NOMO-1 treated with dmso at 0.1 percent for 144 hours (cell line): ENCODE results near the gene ZNF423.
"Not testable (repeated sequence)": the region's sequence is repeated elsewhere in the genome, so short reads cannot be mapped to it uniquely, and the experiment has no call there.

Experiments used
- DNase-seq: peaks from one replicate; lab custom pipeline; 2025; ENCODE audit not compliant: unreplicated experiment; lab: John Stamatoyannopoulos, UW

Gene ZNF423

DNA sequence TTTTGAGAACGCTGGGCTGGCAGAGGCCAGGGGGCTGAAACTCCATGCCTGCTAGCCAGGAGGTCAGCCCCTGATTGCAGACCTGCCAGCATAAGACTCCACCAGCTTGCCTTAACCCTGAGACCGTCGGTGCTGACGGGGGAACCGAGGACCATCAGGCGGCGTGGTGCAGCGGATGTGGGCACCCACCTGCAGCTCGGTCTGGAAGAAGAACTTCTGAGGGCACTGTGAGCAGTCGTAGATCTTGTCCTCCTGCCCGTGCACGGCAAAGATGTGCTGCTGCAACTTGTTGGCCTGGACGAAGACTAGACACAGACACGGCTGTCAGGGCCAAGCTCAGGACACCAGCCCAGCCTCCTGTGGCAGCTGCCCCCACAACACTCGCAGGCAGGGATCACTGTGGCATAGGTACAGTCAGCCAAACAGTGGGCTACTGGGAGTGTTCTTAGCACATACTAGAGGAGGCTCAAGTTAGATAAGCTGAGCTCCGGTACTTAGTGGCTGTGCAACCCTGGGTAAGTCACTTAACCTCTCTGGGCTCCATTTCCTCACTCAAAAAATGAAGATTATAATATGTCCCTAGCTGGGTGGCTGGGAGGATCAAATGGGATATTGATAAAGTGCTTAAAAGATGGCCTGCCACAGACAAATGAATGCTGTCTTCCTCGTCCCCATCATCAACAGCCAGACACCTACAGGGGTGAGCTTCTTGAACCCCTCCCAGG lies 332.3 kb downstream of the ZNF423 start:
- DNase-seq = no peak

DNA sequence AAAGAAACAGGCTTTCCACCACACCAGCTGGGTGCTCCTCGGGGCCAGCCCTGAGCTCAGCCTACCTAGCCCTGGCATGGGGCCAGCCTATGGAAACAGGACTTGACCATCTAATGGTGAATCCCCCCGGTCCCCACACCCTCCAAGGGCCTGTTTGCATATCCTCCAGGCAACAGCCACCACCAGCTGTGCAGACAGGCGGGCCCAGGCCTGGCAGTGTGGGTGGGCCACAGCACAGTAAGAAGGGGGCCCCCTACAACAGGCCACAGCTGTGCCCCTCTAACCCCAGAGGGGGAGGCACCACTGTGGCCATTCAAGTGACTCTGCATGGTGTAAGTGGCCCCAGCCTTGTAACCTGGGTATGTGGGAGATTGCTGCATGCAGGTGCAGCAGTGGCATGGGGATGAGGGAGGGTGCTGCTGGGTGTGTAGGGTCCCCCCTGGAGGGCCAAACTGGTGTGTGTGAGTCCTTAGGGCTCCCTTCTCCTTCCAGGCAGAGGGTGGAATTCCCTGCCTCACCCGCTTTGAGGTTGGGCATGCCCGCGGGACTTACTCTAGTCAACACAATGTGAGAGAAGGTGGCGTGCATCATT lies 334.1 kb downstream of the ZNF423 start:
- DNase-seq = no peak

DNA sequence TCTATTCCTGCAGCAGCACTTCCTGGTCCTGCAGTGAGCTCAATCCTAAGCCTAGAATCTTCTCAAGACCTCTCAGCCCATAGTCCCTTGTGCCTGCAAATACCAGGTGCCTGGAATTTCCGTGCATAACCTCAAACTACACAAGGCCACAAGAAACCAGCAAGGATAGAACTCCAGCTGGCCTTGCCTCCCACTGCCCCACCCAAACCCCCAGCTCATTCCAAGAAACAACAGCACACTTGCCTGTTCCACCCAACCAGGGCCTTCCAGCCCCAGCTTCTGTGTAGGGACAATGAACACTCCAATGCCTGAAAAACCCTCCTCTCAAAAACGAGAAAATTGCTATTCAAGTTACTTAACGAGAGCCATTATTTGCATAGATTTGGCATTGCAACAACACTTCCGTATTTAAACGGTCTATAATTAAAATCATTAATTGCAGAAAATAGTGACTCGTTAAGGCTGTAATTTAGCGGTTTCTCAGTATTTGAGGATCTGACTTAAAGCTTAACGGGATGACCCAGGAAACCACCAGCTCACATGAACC lies 335.3 kb downstream of the ZNF423 start:
- peak; percentile 26 for DNase-seq

DNA sequence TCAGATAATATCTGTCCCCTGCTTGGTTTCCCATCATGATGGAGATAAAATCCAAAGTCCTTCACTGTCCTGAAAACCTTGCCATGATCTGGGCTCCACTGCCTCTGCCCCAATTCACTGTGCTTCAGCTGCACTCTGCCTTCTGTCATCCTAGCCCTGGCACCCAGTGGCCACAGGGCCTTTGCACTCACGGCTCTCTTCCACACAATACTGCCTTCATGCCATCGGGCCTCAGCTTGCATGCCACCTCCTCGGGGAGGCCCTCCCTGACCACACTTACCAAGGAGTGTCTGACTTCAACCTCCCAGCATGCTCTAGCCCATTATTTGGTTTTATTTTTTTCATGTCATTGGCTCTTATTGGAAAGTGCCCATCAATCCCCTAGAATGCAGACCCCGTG lies 336.2 kb downstream of the ZNF423 start:
- no peak for DNase-seq

DNA sequence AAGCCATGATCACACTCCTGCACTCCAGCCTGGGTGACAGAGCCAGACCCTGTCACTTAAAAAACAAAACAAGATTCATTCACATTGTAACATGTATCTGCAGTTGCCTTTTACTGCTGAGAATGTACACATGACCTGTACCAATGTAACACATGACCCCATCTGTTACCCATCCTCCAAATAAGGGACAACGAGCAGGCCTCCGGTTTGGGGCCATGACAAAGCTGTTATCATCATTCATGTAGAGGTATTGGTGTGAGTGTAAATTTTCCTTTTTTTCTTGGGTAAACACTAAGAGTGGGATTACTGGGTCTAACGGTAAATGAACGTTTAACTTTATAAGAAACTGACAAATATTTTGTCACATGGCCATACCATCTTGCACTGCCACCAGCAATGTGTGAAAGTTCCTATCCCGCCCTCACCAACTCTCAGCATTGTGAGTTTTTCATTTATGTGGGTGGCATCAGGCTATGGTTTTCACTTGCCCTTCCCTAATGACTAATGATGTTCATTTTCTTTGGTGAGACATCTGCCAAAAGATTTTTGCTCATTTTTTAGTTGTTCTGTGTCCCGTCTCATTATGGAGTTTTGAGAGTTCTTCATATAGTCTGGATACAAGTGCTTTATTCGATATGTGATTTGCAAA lies 336.8 kb downstream of the ZNF423 start:
- DNase-seq = no peak

DNA sequence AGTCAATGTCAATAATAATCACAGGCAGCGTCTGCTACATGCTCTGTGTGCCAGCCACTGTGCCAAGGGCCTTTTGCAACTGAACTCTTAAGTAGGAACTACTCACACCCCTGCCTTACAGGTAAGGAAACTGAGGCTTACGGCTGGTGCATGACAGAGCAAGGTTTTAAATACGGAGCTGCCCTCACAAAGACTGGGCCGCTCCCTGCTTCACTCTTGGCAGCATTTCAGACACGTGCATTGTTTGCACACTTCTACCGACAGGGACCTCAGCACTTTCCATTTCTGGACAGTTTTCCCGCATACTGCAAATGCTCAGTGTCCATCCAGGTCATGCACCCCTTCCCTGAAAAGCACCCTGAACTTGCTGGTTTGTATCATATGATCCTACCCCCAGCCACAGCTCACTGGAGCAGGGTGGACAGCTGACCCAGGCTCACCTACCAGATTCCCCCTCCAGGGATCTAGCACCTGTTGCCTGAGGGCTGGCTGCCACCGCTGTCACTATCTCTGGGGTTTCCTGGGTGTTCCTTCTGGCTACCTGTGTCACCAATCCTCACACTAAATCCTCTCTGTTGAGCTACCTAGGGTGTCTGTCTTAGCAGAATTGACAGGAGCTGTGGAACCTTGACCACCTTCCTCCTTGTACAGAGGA lies 339.4 kb downstream of the ZNF423 start:
- DNase-seq = no peak

DNA sequence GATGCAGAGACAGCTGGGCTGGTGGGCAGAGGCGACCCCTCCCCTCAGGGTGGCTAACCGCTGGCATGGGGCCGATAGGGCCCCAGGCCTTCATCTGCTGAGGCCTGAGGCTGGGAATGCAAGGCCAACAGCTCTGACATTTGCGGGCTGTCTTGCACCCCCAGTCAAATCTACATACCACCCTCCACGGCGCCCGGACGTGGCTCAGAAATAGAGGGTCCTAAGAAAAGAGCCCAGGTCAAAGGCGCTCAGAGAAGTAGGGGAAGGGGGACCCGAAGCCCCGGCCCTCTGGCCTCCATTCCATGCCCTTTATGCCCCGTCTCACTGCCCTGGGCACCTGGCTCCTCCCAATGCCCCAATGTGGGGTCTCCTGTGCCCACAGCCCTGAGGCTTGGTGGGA lies 340.1 kb downstream of the ZNF423 start:
- no peak for DNase-seq

DNA sequence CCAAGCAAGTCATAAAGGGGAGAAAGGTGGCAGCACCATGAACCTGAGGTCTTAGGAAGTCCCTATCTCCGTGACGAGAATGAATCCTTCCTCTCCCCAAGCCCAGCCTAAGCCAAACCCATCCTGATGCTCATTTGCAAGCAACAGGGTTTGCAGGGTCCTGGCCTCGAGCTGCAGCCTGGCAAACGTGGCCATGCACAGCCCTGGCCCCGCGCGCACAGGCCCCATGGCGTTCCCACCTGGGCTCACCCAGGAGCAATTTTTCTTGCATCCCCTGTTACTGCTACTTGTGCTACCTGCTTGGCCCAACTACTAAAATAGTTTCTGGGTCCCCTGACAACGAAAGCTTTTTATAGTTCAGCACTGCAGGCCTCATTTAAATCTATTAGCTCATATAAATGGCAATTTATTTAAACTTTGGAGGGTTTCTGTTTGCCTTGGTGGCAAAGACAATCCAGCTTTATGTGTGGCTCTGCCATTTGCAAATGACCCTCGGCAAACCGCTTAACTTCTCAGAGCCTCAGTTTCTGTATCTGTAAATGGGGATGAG lies 340.8 kb downstream of the ZNF423 start:
- no peak for DNase-seq

DNA sequence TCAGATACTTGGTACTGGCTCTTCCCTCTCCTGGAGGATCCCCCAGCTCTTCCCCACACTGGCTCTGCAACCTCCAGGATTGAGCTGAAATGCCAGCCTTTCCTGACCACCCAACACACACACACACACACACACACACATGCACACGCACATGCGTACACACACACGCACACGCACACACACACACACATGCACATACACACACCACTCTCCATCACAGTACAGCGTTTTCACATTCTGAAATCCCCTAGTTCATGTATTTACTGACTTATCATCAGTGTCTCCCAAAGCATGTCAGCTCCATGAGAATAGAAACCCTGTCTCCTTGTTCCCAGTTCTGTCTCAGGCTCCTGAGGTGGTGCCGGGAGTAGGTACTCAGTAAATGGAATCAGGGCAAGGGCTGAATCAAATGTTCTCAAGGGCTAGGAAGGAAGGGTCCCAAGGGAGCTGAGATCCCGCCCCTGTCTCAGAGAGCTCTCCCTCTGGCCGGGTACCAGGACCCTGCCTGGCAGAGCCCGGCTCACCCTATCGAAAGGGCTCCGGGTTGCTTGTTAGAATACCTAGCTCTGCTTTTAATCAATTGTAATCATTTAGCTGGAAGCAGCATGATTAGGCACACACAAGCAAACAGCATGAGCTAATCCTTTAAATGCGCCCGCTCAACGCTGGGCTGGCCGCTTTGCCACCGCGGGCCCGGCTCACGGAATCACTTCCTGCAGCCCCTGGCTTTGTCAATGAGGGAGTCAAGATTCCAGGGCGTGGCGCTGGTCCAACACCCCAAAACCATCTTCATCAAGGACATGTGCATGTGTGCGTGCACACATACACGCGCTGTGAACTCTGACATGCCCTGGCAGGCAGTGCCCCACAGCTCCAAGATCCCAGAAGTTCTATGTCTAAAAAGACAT lies 341.6 kb downstream of the ZNF423 start:
- no peak for DNase-seq

DNA sequence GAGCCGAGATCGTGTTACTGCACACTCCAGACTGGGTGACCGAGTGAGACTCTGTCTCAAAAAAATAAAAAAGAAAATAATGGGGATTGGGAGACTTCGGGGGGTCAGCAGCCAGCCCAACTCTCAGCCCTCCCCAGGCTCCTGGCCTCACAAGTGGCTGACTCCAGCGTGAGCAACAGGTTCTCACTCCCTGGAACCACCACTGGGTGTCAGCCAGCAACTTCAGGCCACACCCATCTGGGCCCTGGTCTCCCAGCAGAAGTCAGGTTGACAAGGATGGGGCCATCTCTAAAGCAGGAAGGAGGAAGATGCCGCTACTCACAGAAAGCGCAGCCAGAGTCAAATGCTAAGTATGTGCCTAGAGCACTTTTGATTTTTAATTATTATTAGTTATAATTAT lies 342.9 kb downstream of the ZNF423 start:
- peak; percentile 42 for DNase-seq

DNA sequence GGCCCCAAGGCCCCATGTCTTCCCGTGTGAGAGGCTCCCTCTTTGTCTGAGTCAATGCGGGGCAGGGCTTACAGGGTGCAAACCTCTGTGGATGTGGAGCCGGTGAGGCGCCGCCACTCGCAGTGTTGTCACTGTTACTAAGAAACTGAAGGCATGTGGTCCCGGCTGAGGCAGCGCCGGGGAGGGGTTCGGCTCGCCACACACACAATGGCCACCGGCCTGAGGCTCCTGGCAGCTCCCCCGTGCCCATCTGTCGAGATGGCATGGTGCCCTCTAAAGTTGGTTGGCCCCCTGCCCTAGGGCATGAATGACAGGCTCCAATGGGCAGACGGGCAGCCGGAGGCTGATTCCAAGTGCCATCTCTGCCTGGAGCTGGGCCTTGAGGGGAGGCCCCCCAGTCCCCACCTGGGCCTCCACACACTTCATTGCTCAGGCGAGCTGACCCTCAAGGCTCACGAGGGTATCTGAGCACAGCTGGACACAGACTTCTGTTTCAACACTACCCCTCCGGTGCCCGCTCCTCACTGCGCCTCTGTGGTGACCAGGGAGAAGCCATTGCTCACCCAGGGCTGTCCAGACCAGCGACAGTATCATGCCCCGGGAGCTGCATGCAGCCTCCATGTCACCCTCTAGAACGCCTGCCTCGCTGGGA lies 345.1 kb downstream of the ZNF423 start:
- DNase-seq = no peak

DNA sequence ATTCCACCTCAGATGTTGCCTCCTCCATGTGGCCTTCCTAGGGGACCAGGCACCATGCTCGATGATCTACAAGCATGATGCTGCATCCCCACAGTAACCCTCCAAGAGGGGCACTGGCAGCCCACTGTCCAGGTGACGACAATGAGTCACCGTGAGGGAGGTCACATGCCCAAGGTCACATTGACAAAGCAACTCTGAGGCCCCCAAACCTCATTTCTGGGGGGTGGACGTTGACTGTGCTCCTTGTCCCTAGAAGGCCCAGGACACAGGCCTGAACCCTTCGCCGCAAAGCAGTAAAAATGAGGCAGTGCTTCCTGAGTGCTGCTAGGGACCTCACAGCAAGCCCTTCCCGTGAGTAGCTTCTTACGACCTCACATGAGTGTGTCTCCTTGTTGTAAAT lies 345.8 kb downstream of the ZNF423 start:
- no peak for DNase-seq

DNA sequence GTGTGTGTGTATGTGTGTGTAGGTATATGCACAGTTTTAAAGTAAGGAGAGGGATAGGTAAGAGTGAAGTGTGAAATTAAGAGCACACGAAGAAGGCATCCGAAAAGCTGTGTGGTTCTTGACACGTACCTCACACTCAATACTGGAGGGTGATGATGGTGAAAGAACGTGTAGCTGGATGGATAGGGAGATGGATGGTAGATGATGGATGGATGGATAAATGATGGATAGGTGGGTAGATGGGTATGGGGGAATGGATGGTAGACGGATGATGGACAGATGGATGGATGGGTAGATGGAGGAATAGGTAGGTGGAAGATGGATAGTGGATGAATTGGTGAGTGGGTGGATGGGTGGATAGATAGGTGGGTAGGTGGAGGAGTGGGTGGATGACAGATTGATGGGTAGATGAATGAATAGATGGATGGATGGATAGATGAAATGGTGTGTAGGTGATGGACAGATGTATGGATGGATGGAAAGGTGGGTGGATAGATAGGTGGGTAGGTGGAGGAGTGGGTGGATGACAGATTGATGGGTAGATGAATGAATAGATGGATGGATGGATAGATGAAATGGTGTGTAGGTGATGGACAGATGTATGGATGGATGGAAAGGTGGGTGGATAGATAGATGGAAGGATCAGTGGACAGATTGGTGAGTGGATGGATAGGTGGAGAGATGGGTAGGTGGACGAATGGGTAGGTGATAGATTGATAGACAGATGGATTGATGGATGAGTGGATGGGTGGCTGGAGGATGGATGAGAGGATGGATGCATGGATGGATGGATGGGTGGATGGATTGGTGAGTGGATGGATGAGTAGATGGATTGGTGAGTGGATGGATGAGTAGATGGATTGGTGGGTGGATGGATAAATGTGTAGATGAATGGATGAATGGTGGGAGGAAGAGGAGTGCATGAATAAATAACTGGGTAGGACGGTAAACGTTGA lies 349.6 kb downstream of the ZNF423 start:
- DNase-seq = not testable (repeated sequence)

DNA sequence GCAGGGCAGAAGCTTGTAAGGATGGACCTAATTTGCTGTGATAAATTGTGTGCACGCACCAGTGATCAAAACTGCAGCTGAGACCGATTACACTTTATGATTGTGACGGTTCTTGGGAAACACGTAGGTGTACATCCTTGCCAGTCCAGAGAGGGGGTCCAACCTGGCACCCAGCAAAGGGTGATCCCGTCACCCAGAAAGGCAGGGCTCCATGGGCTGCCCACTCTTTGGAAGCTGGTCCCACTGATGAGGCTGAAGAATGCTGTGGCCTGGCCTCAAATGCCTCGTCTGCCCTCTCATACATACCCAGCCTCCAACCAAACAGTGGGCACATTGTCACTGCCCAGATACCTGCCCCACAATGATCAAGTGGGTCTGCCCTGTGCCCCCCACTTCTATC lies 350.4 kb downstream of the ZNF423 start:
- DNase-seq = no peak

DNA sequence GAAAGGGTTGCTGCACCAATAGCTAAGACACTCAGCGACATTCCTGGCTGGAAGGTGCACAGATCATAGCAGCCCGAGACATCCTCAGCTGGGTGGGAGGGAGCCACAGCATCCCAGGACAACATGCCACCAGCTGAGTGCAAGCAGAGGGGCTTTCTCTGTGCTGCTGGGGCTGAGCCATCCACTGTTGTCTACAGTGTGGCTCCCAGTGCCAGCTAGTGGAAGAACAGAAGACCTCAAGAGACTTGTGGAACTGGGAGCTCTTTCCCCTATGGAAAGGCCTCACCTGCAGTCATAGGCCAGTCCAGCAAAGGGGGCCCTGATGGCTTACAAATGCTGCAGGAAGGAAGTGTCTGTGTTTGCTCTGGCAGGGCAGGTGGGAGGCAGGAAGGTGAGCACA lies 351.3 kb downstream of the ZNF423 start:
- DNase-seq = no peak

DNA sequence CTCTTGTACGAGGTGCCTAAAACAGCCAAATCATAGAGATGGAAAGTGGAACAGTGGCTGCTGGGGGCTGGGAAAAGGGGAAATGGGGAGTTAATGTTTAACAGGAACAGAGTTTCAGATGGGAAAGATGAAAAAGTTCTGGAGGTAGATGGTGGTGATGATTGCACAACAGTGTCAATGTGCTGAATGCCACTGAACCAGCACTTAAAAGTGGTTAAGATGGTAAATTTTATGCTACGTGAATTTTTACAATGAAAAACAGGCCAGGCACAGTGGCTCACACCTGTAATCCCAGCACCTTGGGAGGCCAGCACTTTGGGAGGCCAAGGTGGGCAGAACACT lies 351.9 kb downstream of the ZNF423 start:
- DNase-seq = no peak

DNA sequence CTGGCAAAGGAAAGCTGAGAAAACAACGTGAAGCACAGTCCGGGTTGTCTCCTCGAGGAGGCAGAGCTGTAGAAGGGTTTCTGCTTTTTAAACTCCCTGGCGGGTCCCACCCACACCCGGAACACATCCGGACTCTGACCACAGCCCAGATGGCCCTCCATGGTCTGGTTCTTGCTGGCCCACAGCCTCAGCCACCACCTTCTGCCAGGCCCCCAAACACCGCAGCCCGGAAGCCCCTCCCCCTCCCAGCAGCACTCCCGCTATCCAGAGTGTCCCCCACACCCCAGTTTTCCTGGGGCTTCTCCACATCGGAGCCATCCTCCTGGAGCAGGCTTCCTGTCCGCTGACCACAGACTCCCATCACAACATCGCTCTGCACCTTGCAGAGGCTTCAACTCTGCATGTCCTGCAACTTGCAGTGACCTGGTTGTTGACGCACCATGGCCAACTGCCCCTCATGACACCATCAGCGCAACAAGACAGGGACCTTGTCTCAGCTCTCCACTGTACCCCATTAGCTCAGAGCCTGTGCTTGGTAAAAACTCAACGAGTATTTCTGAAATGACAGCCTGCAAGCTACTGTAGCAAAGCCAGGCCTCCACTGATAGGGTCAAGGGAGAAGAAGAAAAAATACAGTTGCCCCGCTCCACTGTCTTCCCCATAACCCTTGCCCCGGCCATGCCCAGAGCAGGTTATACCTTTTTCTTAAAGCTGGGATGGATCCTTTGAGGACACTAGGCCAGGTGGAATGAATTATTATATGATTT lies 352.5 kb downstream of the ZNF423 start:
- DNase-seq = no peak
